ENCODE results near the gene EDN3. TPM values are rescaled to one million over a fixed set of nuclear protein-coding genes. Genes with fewer than 3 reads are reported as not detected.

The EDN3 gene
- total RNA-seq, 6 experiments from 2014 or later, result not detected

DNA sequence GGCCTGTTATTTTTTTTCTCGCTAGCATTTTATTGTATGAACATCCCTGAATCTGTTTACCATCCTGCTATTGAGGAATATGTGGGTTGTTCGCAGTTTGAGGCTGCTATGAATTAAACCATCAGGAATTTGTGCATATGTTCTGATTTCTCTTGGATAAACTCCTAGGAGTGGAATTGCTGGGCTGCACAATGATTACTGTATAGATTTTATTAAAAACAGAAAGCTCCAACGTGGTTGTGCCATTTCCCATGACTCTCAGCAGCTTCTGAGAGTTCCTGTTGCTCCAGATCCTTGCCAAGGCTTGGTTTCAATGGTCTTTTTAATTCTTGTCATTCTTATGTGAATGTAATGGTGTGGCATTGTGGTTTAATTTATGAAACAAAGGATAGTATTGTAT lies 75.1 kb downstream of the EDN3 start:
- DNase-seq, result no peak
- no peaks in the 10 kb centered on the region for H3K27me3 ChIP-seq
- H3K27ac ChIP-seq, result no peak overlapping the region
- H3K4me1 ChIP-seq, result no peaks in the 10 kb centered on the region
- no peak overlapping the region for H3K4me3 ChIP-seq
- intact Hi-C loops (cut with DNase I), result no loop called here
- 68% methylated on average over 2 of the region's 3 CpGs for WGBS (ENCODE audit: insufficient coverage, low coverage, low lambda C conversion rate, missing lambda C conversion rate)
- TF ChIP-seq POLR2A (IDR thresholded peaks at IDR 0.05), result no peak
- TF ChIP-seq, protein P1, sequence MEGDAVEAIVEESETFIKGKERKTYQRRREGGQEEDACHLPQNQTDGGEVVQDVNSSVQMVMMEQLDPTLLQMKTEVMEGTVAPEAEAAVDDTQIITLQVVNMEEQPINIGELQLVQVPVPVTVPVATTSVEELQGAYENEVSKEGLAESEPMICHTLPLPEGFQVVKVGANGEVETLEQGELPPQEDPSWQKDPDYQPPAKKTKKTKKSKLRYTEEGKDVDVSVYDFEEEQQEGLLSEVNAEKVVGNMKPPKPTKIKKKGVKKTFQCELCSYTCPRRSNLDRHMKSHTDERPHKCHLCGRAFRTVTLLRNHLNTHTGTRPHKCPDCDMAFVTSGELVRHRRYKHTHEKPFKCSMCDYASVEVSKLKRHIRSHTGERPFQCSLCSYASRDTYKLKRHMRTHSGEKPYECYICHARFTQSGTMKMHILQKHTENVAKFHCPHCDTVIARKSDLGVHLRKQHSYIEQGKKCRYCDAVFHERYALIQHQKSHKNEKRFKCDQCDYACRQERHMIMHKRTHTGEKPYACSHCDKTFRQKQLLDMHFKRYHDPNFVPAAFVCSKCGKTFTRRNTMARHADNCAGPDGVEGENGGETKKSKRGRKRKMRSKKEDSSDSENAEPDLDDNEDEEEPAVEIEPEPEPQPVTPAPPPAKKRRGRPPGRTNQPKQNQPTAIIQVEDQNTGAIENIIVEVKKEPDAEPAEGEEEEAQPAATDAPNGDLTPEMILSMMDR (IDR thresholded peaks at IDR 0.05), result no peak
- H3K36me3 ChIP-seq, result no peaks in the 10 kb centered on the region
- ATAC-seq, result no peak
- H3K9me3 ChIP-seq, result no peaks in the 10 kb centered on the region

Other genes with a start within 250 kb of the EDN3 start
- gene ZNF831, start 136.8 kb upstream of the EDN3 start, total RNA-seq, result under 1 TPM; 0.04 to 0.25 (median 0.07) TPM